AG20443 (cell line): ENCODE data around the gene AFAP1L2.
"Not testable (repeated sequence)": the region's sequence is repeated elsewhere in the genome, so short reads cannot be mapped to it uniquely, and the experiment has no call there.

Source experiments
- DNase-seq: peaks from one replicate; pipeline ENCODE4 v3.0.0; 2012; ENCODE audit warnings: low spot score, mixed read lengths

Gene AFAP1L2

DNA sequence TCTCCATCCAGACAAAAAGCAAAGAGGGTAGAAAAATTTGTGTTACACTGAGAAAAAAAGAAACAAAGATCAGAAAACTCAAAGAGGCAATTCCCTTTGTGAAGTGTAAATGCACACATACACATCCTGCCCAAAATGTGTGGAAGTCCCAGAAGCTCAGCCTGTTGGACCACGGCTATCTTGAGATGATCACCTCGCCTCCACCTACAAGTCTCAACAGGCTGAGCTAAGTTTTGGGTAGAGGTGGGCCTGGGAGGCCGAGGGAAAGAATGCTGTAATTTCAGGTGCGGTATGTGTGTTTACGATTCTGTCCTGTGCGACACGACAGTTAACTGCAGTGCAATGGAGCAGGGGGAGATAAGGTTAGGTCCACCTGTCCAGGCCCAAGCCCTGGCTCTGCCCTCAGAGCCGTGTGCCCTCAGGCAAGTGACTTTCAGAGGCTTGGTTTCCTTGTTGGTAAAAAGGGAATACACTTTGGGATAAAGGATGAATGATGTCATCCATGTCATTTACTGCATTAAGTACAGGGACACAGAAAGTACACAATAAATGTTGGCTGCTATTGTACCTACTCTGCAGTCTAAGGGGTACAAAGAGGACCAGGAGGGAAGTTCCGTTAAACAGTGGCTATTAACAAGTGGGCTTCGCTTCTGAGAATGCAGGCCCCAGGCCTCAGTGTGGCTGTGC is 67.3 kb downstream of the AFAP1L2 start:
- DNase-seq: no peak

DNA sequence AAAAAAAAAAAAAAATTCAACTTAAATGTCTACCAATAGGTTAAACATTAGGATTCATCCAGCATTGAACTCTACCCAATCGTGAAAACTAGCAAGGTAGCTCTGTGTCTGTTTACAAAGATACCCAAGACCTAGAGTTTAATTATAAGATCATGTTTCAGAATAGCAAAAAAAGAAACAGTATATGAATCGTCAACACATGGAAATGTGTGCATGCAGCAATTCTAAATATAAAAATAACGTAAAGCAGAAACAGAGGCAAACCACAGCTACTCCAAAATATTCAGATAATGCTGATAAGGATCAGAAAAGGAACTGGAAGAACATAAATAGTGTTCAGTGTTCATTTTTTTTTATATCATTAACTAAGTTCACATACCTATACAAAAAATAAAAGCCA is 68.7 kb downstream of the AFAP1L2 start:
- DNase-seq: no peak

DNA sequence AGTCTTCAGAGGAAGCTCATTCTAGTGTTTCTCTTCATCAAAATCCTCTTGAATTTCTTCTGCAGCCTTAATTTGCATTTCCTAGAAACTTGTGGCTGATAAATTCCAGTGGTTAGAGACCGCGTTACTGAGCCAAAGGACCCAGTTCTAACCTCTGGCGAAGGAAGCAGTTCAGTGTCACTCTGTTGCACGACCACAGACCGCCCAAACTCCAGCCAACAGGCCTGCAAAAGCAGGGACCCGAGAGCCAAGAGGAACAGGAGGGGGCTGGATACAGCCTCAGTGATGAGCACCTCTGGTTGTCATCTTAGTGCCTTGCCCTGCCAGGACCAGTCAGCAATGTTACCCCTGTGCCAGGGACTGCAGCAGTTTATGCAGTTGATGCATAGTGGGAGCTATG is 70.0 kb downstream of the AFAP1L2 start:
- DNase-seq: peak; percentile 29

DNA sequence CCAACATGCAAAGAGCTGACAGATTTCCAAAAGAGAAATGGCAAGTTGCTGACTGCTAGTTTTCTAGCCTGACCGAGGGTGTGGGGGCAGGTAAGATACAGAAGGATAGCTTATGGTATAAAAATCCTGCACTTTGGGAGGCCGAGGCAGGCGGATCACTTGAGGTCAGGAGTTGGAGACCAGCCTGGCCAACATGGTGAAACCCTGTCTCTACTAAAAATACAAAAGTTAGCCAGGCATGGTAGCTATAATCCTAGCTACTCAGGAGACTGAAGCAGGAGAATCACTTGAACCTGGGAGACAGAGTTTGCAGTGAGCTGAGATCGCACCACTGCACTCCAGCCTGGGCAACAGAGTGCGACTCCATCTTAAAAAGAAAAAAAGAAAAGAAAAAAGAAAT is 70.9 kb downstream of the AFAP1L2 start:
- DNase-seq: not testable (repeated sequence)

DNA sequence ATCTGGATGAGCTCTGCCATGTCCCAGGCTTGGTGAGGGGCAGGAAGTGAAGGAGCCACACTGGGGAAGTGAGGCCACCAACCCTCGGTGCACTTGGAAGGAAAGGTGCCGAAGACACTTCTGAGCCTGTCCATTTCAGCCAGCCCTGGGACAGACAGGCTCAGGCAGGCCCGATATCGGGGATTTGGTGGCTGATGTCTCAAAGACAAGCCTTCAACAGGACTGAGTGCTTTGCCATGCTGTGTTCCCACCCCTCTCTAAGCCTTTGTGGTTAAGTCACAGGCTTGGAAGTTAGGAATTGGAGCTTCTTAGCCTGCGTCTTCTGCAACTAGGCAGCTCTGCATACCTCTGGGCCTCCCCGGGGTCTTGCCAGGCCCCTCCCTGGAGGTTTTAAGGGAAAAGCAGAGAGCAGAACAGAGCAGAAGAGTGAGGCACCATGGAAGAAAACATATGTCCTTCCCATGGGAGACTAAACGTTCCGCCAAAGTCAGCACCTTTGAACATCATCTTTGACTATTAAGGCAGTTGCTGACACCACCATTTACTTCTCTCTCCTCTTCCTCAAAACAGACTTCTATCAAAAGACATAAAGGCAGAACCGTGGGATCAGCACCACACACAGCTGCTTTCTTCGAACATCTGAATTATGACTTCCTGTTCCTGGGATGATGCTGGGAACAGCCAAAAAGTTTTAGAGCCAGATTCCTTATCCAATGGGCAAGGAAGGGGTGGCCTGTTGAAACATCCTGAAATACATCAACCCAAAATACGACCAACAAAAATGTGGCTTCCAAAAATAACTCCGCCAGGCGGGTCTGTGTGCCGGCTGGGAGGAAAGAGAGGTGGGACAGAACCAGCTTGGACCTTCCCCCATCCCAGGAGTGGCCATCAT is 71.8 kb downstream of the AFAP1L2 start:
- DNase-seq: no peak

DNA sequence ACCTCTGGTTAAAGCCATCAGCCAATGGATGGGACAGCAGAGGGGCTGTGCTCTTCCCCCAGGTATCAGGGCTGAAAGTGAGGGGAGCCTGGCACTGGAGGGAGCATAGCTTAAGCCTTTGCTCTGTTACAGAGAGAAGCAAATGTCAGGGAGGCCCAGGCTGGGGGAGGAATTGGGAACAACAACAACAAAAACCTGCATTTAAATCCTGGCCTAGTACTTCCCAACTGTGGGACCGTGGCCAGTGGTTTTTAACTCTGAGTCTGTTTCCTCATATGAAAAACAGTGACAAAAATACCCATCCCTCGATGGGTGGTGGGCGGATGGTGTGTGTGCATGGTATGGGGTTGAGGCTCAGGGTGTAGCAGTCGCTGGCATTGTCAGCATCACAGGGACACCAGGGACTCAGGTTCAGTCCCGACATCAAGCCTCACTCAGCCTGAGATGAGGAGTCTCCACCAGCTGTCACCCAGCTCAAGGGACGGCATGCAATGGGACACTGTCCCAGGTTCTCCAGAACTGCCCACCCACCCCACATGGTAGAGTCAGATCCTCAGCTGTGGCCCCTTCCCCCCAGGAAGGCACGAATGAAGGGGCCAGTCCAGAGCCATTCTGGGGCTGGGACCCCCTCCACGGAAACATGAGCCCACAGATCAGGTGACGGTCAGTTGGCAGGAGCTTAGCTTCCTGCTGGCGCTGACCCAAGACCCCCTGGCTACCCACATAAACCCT is 74.5 kb downstream of the AFAP1L2 start:
- no peak for DNase-seq

DNA sequence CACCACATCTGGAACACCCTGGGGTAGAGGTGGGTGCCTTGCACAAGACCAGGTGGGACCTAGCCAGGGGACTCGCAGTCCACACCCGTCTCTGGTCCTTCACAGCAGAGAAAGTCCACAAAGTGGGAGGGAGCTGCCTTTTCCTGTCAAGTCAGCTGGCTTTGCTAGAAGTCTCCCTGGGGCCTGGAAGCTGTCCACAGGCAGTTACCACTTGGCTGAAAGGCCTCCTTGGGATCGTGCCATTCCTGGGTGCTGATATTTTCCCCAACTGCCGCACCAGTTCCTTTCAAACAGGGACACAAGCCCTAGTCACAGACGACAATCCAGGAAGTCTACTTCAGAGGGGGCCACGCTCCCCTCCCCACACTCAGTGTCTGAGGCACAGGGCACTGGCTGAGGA is 75.4 kb downstream of the AFAP1L2 start:
- no peak for DNase-seq

DNA sequence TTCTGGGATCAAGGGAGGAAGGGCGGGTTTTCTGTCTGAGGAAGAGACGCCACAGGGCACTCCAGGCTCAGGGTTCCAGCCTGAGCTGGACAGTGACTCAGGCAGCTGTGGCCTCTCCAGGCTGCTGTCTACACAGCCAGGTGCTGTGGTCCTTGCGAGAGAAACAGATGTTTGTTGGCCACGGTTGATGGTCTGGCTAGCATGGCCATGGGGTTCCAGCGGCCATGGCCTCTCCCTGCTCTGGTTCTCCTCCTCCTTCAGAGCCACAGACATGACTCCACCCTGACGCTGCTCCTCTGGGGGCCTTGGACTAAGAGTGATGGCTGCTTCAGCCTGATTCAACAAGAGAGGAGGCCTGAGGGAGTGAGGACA is 75.9 kb downstream of the AFAP1L2 start:
- no peak for DNase-seq

DNA sequence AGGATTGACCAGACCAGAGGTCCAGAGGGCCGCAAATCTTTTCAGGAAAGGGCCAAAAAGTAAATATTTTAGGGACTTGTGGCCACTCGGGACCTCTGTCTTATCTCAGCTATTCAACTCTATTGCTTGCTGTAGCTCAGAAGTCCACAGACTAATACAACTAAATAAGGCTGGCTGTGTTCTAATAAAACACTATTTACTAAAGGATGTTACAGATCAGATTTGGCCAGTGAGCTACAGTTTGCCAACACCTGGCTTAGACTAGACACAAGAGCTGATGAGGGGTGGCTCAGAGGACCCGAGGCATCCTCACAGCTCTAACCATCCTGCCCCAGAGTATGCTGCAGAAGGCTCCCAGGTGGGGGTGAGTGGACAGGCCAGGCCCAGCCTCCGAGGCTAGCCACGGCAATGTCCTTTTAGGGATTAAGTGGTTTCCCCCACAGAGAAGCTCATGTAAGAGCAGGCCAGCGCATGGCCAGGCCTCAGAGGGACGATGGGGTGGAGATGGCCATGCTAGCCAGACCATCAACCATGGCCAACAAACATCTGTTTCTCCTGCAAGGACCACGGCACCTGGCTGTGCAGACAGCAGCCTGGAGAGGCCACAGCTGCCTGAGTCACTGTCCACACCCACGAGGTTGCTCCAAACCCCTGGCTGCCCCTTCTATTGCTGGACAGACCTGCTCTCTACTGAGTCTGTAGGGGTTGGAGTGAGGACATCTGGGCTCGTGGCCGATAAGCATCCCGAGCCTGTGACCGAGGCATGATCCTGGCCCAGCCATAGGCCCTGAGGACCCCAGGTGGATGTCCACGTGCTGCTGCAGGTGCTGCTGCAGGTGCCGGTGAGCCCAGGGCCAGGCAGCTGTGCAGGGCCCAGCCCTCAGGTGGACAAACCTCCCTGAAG is 76.5 kb downstream of the AFAP1L2 start:
- DNase-seq: no peak

DNA sequence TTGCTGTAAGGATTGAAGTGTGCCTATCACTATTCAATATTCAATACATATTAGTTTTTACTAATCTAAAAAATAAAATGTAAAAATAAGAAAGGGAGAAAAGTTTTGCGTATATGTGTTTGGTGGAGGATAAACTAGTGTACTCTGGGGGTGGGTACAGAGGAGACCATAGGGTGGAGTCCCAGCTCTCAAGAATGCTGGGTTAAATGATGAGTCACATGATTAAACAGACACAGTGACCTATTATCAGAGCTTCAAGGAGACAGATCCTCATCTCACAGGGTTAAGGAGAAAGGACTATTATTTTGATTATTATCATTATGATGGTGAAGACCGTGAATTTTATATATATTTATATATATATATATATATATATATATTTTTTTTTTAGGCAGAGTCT is 77.5 kb downstream of the AFAP1L2 start:
- DNase-seq: no peak

DNA sequence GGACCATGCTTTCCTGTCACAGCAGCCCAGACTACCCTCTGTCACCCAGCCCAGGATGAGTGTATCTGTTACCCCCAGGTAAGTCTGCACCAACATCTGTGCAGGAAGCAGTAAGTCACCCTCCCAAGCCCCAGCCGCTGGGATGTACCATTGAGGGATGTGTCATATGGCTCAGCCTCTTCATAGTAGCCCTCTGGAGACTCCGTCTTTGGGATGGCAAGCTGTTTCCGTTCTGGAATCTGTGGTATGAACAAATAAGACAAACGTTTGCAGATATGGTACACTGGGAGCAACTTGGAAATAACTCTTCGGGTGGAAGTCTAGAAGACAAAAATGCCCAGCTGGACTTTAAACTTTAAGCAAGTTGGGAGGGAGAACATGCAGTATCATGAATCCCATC is 81.3 kb downstream of the AFAP1L2 start:
- DNase-seq: no peak

DNA sequence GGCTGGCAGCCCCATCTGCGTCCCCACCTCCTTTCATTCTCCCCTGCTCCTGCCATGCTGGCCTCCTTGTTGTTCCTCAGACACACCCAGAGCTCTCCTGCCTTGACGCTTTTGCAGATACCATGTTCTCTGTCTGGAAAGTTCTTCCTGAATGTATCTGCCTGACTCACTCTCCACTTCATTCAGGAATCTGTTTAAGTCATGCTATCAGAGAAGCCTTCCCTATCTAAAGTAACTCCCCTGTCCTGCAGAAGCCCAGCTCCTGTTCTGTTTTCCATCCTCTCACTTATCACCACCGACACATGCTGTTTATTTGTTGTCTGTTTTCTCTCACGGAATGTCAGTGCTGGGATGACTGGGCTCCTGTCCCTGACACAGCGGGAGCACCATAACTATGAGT is 82.0 kb downstream of the AFAP1L2 start:
- DNase-seq: no peak

DNA sequence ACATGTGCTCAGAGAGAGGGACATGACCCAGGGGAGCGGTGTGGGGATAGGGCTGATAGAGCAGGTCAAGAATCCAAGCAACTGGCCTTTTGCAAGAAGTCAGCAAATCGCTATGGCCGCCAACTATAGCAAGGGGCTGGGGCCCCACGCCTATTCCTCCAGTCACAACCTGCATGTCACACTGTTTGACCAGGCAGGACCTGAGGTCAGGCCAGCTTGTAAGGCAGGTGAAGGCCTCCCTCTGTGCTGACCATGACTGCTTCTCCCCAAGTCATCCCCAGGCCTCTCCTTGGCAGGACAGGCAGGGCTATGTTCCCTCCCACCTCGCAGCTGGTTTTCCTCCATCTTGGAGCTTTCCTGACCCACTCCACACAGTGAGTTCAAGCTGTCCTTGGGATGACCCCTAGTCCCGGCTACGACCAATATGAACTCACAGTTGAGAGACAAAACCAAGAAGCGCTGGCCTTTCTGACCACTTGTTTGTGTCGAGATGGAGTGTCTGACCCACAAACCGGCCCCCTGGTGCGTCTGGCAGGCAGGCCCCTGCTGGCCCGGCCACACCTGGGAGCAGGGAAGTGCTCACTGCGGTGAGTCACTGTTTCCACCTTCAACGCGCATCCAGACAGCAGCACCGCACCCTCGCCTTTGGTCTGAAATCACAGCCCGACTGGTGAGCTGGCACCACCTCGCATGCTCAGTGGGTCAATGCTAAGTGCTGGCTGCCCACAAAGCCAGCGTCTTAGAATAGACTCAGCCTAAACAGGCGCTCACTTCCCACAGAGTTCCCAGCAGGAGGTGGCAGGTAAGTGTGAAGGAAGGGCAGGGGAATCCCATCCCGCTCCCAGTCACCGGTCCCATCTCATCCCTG is 83.8 kb downstream of the AFAP1L2 start:
- DNase-seq: no peak

DNA sequence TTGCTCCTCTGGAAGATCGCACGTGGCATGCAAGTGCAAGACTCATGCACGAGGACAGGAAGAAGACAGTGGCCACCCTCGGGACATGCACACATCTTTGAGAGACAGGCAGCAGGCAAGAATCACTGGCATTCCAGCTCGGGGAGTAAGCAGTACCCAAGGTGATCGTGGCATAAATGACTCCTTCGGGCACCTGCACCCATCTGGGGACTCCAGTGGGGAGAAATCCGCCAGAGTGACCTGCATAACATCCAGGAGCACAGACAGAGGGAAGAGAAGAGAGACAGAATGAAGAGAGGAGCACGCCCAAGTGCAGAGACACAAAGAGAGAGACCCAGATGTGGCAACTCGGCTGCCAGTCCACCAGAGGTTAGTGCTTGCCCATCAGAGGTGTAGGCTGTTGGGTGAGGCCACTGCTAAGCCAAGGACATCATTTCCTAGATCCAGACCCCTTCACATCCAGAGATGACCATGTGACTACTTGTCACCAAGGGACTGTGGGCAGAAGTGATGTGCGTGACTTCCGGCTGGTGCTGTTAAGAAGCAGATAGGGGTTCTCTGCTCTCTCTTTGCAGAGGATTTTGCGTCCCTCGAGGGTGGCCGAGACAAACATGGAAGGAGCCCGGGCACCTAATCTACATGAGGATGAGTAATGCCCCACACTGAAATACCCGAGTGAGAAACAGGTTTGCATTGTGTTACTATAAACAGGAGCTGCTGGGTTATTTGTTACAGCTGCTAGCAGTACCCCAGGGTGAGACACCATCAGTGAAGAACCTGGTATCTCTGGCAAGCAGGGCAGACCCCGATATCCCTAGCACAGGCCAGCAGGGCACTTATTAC is 84.7 kb downstream of the AFAP1L2 start:
- DNase-seq: no peak

DNA sequence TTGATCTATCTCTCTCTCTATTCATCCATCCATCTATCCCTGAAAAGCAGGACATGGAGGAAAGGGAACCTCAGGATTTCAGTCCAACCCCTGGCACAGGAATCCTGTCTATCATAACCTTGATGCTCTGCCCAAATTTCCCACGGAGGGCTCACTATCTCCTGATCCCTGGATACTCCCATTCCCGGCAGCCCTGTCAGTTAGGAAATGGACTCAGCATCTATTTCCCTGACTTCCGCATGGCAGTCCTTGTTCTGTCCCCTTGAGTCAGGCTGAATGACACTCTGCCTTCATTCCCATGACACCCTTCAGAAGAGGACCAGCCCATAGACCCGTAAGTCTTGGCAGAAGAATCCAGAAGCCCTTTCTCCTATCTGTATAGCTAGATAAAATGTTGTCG is 87.6 kb downstream of the AFAP1L2 start:
- no peak for DNase-seq

DNA sequence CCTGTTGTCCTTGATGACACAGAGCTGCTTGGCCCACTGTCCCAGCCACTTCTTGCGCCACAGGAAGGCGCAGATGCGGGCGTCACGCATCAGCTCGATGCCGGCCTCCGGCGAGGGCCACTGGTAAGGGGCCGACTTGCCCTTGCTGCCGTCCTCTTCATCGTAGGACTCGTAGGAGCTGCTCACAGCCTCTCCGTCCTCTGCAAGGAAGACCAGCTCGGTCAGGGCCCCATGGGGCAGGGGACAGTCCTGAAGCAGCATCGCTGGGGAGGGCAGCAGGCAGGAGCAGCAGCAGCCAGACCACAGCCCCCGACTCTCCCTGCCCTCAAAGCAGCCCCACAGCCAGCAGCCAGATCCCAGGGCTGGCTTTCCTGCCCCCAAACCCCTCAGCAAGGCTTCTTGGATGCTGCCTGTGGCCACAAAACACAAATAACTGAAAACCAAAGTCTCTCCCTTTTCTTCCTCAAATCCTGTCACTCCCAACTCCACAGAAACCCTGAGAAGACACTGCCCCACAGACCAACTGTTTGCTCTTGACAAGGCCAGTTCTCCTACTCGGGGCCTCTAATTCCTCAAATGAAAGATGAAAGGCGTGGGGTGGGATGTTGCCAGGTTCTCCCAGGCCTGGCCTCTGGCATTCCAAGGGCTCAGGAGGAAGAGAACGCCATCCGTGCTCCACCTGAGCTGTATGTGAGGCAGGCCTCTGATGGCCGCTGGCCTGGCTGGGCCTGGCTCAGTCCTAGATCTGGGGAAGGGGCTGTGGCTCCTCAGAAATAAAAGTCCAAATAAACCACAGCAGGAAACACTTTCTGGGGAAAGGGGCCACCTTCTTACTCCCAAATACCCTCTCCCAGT is 88.5 kb downstream of the AFAP1L2 start:
- no peak for DNase-seq

DNA sequence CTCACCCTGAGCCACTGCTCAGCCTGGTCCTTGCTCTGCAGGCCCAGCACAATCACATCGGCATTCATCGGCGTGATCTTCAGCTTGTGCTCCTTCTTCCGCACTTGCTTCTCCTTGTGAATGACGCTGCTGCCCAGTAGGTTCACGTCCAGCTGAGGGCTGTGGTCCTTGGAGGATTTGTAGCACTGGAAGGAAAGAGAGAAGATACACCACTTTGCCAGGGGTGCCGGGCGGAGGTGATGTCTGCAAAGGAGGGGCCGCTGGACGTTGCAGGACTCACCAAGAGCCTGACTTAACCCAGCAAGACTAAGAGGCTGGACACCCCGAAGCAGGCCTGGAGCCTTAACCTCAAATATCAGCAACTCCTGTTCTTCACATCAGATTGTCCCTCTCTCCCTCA is 90.4 kb downstream of the AFAP1L2 start:
- no peak for DNase-seq

DNA sequence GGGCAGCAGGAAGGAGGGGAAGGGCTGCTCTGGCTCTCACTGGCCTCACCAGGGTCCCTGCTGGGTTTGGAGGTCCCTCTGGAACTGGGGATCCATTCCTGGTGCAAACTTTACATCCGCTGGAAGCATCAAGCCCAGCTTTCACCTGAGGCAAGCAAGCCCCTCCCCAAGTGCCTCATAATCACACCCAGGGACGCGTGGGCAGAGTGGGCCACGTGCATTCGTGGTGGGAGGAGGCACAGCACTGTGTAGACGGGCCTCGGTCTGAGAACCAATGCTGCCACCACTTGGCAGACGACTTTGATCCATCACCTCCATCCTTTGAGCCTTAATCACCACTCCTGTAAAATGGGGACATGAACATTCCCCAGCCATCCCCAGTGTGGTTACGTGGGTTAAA is 91.2 kb downstream of the AFAP1L2 start:
- no peak for DNase-seq
